ENCODE data around the gene CBARP.

DNA sequence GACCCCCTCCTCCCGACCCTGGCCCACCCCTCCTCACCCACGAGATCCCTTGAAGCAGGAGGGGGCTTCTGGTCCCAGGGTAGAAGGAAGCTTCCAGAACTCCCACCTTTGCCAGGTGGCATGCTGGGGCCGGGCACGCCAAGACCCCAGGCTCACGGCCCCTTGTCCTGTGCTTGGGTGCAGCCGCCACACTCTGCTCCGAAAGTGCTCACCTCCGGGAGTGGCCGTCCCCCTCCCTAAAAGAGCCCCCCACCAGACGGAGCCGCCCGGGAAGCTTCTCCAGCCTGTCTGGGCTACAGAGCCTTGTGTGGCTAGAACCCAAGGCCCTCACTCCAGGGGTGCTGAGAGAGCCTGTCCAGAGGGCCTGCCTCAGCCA lies 46.1 kb upstream of the CBARP start:
- TF ChIP-seq CTCF (IDR thresholded peaks at IDR 0.05) (no peak), POLR2A (IDR thresholded peaks at IDR 0.05) (no peak)

Data from right lobe of liver (tissue), 4 donors.